Right lobe of liver (tissue), 4 donors: ENCODE measurements around the gene LCNL1.

Source experiments
- CTCF ChIP-seq, 4 donors: fragments of 200-600 bp in 3 of 4; fragments of 450-650 bp in 1 of 4; IDR thresholded peaks; one replicate each; pipeline versions ENCODE4 v1.5.1 to v1.8.0; 2016 to 2022; ENCODE audit warnings: antibody characterized with exemption in 4 of 4, mild to moderate bottlenecking in 2 of 4
- POLR2A ChIP-seq: fragments of 450-650 bp; IDR thresholded peaks from one replicate; pipeline ENCODE4 v1.6.1; 2017; ENCODE audit warnings: antibody characterized with exemption, mild to moderate bottlenecking
- donor health status: DM: no; HTN: no; CAD: no.
- donor health status: DM: no; HTN: no; CAD: no.
- donor health status: DM: no; HTN: yes; CAD: no.

GRCh38 chr9:136963341-136963740, 19.5 kb upstream of the LCNL1 start:
- no peak for TF ChIP-seq CTCF (IDR thresholded peaks at IDR 0.05)
- TF ChIP-seq POLR2A: no peak
